A673 (cell line): ENCODE data around the gene TBC1D16. TPM values are rescaled to one million over a fixed set of nuclear protein-coding genes. Genes with fewer than 3 reads are reported as not detected.

Experiments used
- BruUV-seq: library from RNA; stranded (reverse); fragments of 400-500 nt; replicated peaks from 2 replicates; lab custom pipeline; 2021; lab: Mats Ljungman, UMichigan
- CTCF ChIA-PET: fragments of 300-600 bp; sonication (Branson Sonifier 250); formaldehyde crosslinking; loops from one replicate; lab custom pipeline; 2022; ENCODE audit warnings: antibody characterized with exemption; lab: Charles Lee
- POLR2A ChIA-PET: fragments of 300-600 bp; sonication (Branson Sonifier 250); formaldehyde crosslinking; loops from one replicate; lab custom pipeline; 2022; ENCODE audit warnings: antibody characterized with exemption; ENCODE audit not compliant: low non-redundant PET; lab: Charles Lee
- DNase-seq: peaks from one replicate; pipeline ENCODE4 v3.0.0-alpha.2; 2015; ENCODE audit warnings: low spot score
- H3K27ac ChIP-seq: fragments of 200-600 bp; sonication (generic); 2 replicates; pipeline ENCODE4 v1.5.1; 2016; ENCODE audit warnings: mixed run types, low read depth, mild to moderate bottlenecking, mixed read lengths, antibody characterized with exemption, low read length; ENCODE audit not compliant: poor library complexity, severe bottlenecking
- H3K27me3 ChIP-seq: fragments of 200-600 bp; sonication (generic); replicated peaks from 2 replicates; pipeline ENCODE4 v1.6.1; 2017; ENCODE audit warnings: mixed run types, low read depth, mild to moderate bottlenecking, mixed read lengths, antibody characterized with exemption, low read length; ENCODE audit not compliant: insufficient read depth, poor library complexity
- H3K36me3 ChIP-seq: fragments of 200-600 bp; sonication (generic); 2 replicates; pipeline ENCODE4 v1.6.1; 2016; ENCODE audit warnings: mixed run types, mild to moderate bottlenecking, mixed read lengths, antibody characterized with exemption, low read length; ENCODE audit not compliant: insufficient read depth, poor library complexity, severe bottlenecking
- H3K4me1 ChIP-seq: fragments of 200-600 bp; sonication (generic); 2 replicates; pipeline ENCODE4 v1.6.1; 2017; ENCODE audit warnings: mixed run types, mild to moderate bottlenecking, mixed read lengths, antibody characterized with exemption, low read length; ENCODE audit not compliant: insufficient read depth, poor library complexity, severe bottlenecking
- H3K4me3 ChIP-seq: fragments of 200-600 bp; sonication (generic); 2 replicates; pipeline ENCODE4 v1.5.1; 2016; ENCODE audit warnings: low read depth, mixed run types, mild to moderate bottlenecking, mixed read lengths, low read length; ENCODE audit not compliant: poor library complexity, severe bottlenecking
- H3K9me3 ChIP-seq: fragments of 200-600 bp; sonication (generic); 2 replicates; pipeline ENCODE4 v1.6.1; 2016; ENCODE audit warnings: mixed run types, low read depth, mild to moderate bottlenecking, mixed read lengths, antibody characterized with exemption, low read length; ENCODE audit not compliant: poor library complexity, severe bottlenecking
- EZH2 ChIP-seq: fragments of 200-600 bp; sonication (generic); IDR thresholded peaks from 2 replicates; pipeline ENCODE4 v1.6.1; 2017; ENCODE audit warnings: borderline replicate concordance, low read depth, mild to moderate bottlenecking, mixed read lengths, antibody characterized with exemption, low read length; ENCODE audit not compliant: poor library complexity, severe bottlenecking
- intact Hi-C: fragments of 100-400 bp; cut with micrococcal nuclease; formaldehyde crosslinking; loops from one replicate; pipeline ENCODE4 v1.10.0; 2022; ENCODE audit not compliant: unreplicated experiment
- total RNA-seq: library from RNA; stranded (reverse); gene quantifications from 2 replicates; pipeline ENCODE4 v1.2.3, GENCODE V29; 2021
- TF ChIP-seq, protein P1 (sequence below): fragments of 300-800, 200-600 bp; sonication (generic); conservative IDR thresholded peaks from 2 replicates; pipeline ENCODE4 v1.5.1; 2017; ENCODE audit warnings: low read depth, mild to moderate bottlenecking, antibody characterized with exemption, low read length, moderate library complexity, mixed read lengths

The TBC1D16 gene
- total RNA-seq, 1 experiment from 2014 or later, result 49.1 TPM

GRCh38 chr17:79935197-79935885, 100.3 kb downstream of the TBC1D16 start:
- no peak for DNase-seq
- H3K27me3 ChIP-seq, result no peaks in the 10 kb centered on the region
- ChIA-PET POLR2A (no interaction called here), CTCF (interaction anchor here (0.5 kb wide), 1 partner anchor 51 kb away, joined by 6 read pairs; no protein-coding TSS in a partner anchor)
- TF ChIP-seq, protein P1, sequence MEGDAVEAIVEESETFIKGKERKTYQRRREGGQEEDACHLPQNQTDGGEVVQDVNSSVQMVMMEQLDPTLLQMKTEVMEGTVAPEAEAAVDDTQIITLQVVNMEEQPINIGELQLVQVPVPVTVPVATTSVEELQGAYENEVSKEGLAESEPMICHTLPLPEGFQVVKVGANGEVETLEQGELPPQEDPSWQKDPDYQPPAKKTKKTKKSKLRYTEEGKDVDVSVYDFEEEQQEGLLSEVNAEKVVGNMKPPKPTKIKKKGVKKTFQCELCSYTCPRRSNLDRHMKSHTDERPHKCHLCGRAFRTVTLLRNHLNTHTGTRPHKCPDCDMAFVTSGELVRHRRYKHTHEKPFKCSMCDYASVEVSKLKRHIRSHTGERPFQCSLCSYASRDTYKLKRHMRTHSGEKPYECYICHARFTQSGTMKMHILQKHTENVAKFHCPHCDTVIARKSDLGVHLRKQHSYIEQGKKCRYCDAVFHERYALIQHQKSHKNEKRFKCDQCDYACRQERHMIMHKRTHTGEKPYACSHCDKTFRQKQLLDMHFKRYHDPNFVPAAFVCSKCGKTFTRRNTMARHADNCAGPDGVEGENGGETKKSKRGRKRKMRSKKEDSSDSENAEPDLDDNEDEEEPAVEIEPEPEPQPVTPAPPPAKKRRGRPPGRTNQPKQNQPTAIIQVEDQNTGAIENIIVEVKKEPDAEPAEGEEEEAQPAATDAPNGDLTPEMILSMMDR, result no peak
- TF ChIP-seq EZH2, result no peak
- no peak overlapping the region for H3K4me3 ChIP-seq
- intact Hi-C loops, result no loop called here
- no peaks in the 10 kb centered on the region for H3K9me3 ChIP-seq
- BruUV-seq, result no TSS peak
- peaks cover 59% of the 10 kb centered on the region for H3K4me1 ChIP-seq
- H3K36me3 ChIP-seq, result no peaks in the 10 kb centered on the region
- peak overlapping the region; percentile 11 for H3K27ac ChIP-seq

- POLR2A ChIA-PET, result no interaction called here
- H3K4me3 ChIP-seq, result no peak overlapping the region
- BruUV-seq, result no TSS peak
- CTCF ChIA-PET, result no interaction called here
- no peak for TF ChIP-seq EZH2
- TF ChIP-seq, protein P1, result no peak
- no peaks in the 10 kb centered on the region for H3K9me3 ChIP-seq
- H3K4me1 ChIP-seq, result peaks cover 59% of the 10 kb centered on the region
- H3K27ac ChIP-seq, result peak overlapping the region; percentile 58
- intact Hi-C loops, result no loop called here
- H3K27me3 ChIP-seq, result no peaks in the 10 kb centered on the region
- no peak for DNase-seq
- H3K36me3 ChIP-seq, result no peaks in the 10 kb centered on the region
Observed at GRCh38 chr17:79934653-79934970, 101.1 kb downstream of the TBC1D16 start.

DNA sequence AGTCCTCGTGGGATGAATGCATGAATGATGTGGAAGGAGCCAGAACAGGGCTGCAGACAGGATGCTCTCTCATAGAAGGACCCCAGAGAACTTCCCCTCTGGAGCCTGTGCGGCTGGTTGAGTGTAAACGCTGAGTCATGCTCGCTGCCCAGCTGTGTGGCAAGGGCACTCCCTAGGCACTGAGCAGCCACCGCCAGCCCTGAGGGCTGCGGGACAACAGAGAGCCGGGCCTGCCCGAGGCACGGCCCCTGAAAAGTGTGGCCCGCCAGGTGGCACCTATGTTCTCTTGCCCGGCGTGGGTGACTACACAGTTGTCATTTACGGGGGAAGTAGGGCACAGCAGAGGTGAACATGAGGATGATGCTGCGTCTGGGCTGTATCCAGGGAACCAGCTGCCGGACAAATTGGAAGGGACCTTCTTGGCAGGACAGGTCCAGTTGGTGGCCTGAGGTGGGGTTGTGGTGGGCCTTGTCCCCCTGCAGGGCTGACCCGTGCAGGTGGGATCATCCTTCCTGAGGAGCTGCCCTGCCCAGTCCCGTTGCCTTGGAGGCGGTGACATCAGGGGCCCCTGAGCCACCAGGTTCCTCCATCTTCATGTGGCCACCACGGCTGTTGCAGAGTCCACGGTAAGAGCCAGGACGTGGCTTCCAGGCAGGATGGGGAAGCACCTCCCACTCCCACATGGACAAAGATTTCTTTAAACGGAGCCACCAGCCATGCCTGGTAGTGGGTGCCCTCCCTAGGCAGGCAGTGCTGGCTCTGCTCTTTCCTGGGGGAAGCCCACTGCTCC, 101.6 kb downstream of the TBC1D16 start:
- peak overlapping the region; percentile 58 for H3K27ac ChIP-seq
- peak; percentile 48 for DNase-seq
- H3K27me3 ChIP-seq, result no peaks in the 10 kb centered on the region
- H3K36me3 ChIP-seq, result no peaks in the 10 kb centered on the region
- no peak overlapping the region for H3K4me3 ChIP-seq
- POLR2A ChIA-PET, result no interaction called here
- CTCF ChIA-PET, result no interaction called here
- no TSS peak for BruUV-seq
- peaks cover 59% of the 10 kb centered on the region for H3K4me1 ChIP-seq
- TF ChIP-seq, protein P1, result no peak
- TF ChIP-seq EZH2, result no peak
- intact Hi-C loops, result no loop called here
- H3K9me3 ChIP-seq, result no peaks in the 10 kb centered on the region
